ENCODE measurements around the gene KCNJ9.

GRCh38 chr1:160134791-160135572, 53.6 kb downstream of the KCNJ9 start:
- no peak for TF ChIP-seq GATA2 (IDR thresholded peaks at IDR 0.05; ENCODE audit: low read depth, low read length)
- no peak for TF ChIP-seq GATA3 (IDR thresholded peaks at IDR 0.05; ENCODE audit: low read depth, low read length)

Data from SH-SY5Y (cell line).